Uterus (tissue), 2 donors: ENCODE measurements around the gene ELMO1.

Experiments used
- POLR2A ChIP-seq, 2 donors: fragments of 450-650 bp; IDR thresholded peaks; one replicate each; pipeline ENCODE4 v1.6.1; 2016; ENCODE audit warnings: antibody characterized with exemption in 2 of 2, mild to moderate bottlenecking in 1 of 2, moderate library complexity in 1 of 2
- TF ChIP-seq, protein P1 (sequence below), 4 experiments: fragments of 200-600 bp in 2 of 4; fragments of 450-650 bp in 2 of 4; sonication (generic) in 2 of 4; IDR thresholded peaks; one replicate each; pipeline ENCODE4 v1.5.1; 2016 to 2019; ENCODE audit warnings: antibody characterized with exemption in 4 of 4, mild to moderate bottlenecking in 2 of 4, moderate library complexity in 1 of 4

DNA sequence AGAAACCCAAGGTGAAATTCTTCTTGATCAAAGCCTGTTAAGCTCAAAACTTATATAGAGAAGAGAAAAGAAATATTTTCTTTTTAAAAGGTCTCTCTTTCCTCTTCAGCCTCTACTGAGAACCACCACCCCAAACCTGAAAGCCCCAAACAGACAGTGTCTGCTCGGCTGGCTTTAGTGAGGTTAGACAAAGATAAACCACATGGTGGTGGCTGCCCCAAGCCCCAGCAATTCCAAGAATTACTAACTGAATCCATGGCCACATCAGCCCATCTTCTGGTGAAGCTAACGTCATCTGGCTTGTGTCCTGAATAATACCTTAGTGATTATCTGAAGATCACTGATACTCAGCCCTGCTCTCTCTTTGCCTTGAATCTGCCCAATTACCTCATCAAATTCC lies 275.0 kb downstream of the ELMO1 start:
- TF ChIP-seq, protein P1, sequence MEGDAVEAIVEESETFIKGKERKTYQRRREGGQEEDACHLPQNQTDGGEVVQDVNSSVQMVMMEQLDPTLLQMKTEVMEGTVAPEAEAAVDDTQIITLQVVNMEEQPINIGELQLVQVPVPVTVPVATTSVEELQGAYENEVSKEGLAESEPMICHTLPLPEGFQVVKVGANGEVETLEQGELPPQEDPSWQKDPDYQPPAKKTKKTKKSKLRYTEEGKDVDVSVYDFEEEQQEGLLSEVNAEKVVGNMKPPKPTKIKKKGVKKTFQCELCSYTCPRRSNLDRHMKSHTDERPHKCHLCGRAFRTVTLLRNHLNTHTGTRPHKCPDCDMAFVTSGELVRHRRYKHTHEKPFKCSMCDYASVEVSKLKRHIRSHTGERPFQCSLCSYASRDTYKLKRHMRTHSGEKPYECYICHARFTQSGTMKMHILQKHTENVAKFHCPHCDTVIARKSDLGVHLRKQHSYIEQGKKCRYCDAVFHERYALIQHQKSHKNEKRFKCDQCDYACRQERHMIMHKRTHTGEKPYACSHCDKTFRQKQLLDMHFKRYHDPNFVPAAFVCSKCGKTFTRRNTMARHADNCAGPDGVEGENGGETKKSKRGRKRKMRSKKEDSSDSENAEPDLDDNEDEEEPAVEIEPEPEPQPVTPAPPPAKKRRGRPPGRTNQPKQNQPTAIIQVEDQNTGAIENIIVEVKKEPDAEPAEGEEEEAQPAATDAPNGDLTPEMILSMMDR (IDR thresholded peaks at IDR 0.05): no peak
- no peak for TF ChIP-seq POLR2A (IDR thresholded peaks at IDR 0.05)
